Type B pancreatic cell (in vitro differentiated cells): ENCODE measurements around the gene FAM181B. TPM values are rescaled to one million over a fixed set of nuclear protein-coding genes. Genes with fewer than 3 reads are reported as not detected.

Source experiments
- DNase-seq: peaks from one replicate; pipeline ENCODE4 v3.0.0; 2021; ENCODE audit warnings: mixed read lengths; ENCODE audit not compliant: unreplicated experiment; ENCODE audit errors: extremely low spot score
- H3K27ac Mint-ChIP-seq: 2 replicates; pipeline ENCODE4 v1.8.0; 2021; ENCODE audit warnings: mild to moderate bottlenecking, mixed read lengths
- H3K27me3 Mint-ChIP-seq: 2 replicates; pipeline ENCODE4 v1.8.0; 2021; ENCODE audit warnings: mixed read lengths
- H3K36me3 Mint-ChIP-seq: 2 replicates; pipeline ENCODE4 v1.8.0; 2021; ENCODE audit warnings: mixed read lengths
- H3K4me1 Mint-ChIP-seq: one replicate; pipeline ENCODE4 v1.8.0; 2021; ENCODE audit warnings: mixed read lengths; ENCODE audit not compliant: unreplicated experiment
- H3K4me3 Mint-ChIP-seq: 2 replicates; pipeline ENCODE4 v1.8.0; 2021; ENCODE audit warnings: mild to moderate bottlenecking, mixed read lengths
- H3K9me3 Mint-ChIP-seq: 2 replicates; pipeline ENCODE4 v1.8.0; 2021; ENCODE audit warnings: mixed read lengths
- CTCF ChIP-seq: fragments of 200-600 bp; sonication (generic); conservative IDR thresholded peaks from 2 replicates; pipeline ENCODE4 v1.5.0; 2021; ENCODE audit warnings: antibody characterized with exemption, mild to moderate bottlenecking
- long read RNA-seq: library from polyadenylated mRNA; unstranded; transcript quantifications from one replicate; pipeline ENCODE4 v2.0.0, GENCODE V29; 2020
- total RNA-seq: library from RNA; stranded (reverse); gene quantifications from 2 replicates; pipeline ENCODE4 v1.2.1, GENCODE V29; 2021; ENCODE audit warnings: low replicate concordance

The FAM181B gene
- 0.93 and 3.1 TPM in 2 replicates for total RNA-seq
- long read RNA-seq: 0 reads

GRCh38 chr11:82733444-82734119, at the start of gene FAM181B:
TSS of gene FAM181B (minus strand) at chr11:82733864. CDS start at chr11:82733729, 135 bp downstream.
- peak; percentile 82 for DNase-seq
- TF ChIP-seq CTCF: peak; percentile 12
- peaks cover 21% of the 10 kb centered on the region for H3K4me1 Mint-ChIP-seq
- H3K27me3 Mint-ChIP-seq: peaks cover 80% of the 10 kb centered on the region
- H3K4me3 Mint-ChIP-seq: peak within 1 kb of the TSS; percentile 85
- H3K9me3 Mint-ChIP-seq: no peaks in the 10 kb centered on the region
- no peaks in the 10 kb centered on the region for H3K36me3 Mint-ChIP-seq
- no peak within 1 kb of the TSS for H3K27ac Mint-ChIP-seq

- H3K36me3 Mint-ChIP-seq: no peaks in the 10 kb centered on the region
- TF ChIP-seq CTCF: no peak
Measured at GRCh38 chr11:82782825-82783374, 49.2 kb upstream of the FAM181B start.

GRCh38 chr11:82778776-82779175, 45.1 kb upstream of the FAM181B start:
- no peak for TF ChIP-seq CTCF
- Mint-ChIP-seq H3K27ac (no peak overlapping the region), H3K4me1 (no peaks in the 10 kb centered on the region), H3K9me3 (peaks cover 18% of the 10 kb centered on the region), H3K27me3 (peaks cover 3% of the 10 kb centered on the region), H3K36me3 (no peaks in the 10 kb centered on the region), H3K4me3 (no peak overlapping the region)
- no peak for DNase-seq

More at GRCh38 chr11:82782825-82783374, 49.2 kb upstream of the FAM181B start:
- no peaks in the 10 kb centered on the region for H3K4me1 Mint-ChIP-seq
- peaks cover 8% of the 10 kb centered on the region for H3K9me3 Mint-ChIP-seq
- no peak for DNase-seq
- H3K27me3 Mint-ChIP-seq: peaks cover 6% of the 10 kb centered on the region
- no peak overlapping the region for H3K4me3 Mint-ChIP-seq
- H3K27ac Mint-ChIP-seq: no peak overlapping the region

- no peaks in the 10 kb centered on the region for H3K4me1 Mint-ChIP-seq
- H3K27me3 Mint-ChIP-seq: no peaks in the 10 kb centered on the region
- DNase-seq: no peak
- H3K9me3 Mint-ChIP-seq: peaks cover 10% of the 10 kb centered on the region
- no peak overlapping the region for H3K27ac Mint-ChIP-seq
- TF ChIP-seq CTCF: no peak
- no peaks in the 10 kb centered on the region for H3K36me3 Mint-ChIP-seq
- H3K4me3 Mint-ChIP-seq: no peak overlapping the region
Measured at GRCh38 chr11:82776377-82776776, 42.7 kb upstream of the FAM181B start.

GRCh38 chr11:82775736-82776346, 42.2 kb upstream of the FAM181B start:
- Mint-ChIP-seq H3K27me3 (no peaks in the 10 kb centered on the region), H3K4me3 (no peak overlapping the region), H3K36me3 (no peaks in the 10 kb centered on the region), H3K4me1 (no peaks in the 10 kb centered on the region), H3K9me3 (peaks cover 10% of the 10 kb centered on the region), H3K27ac (no peak overlapping the region)
- DNase-seq: no peak
- TF ChIP-seq CTCF: peak; percentile 71
